ENCODE data around the gene SHOC1. TPM values are rescaled to one million over a fixed set of nuclear protein-coding genes. Genes with fewer than 3 reads are reported as not detected.

Gene SHOC1
- total and polyA plus RNA-seq, 2 of the 13 experiments (the other 11 are each of a cell fraction or from before 2014, with no cell fraction given), result not detected

DNA sequence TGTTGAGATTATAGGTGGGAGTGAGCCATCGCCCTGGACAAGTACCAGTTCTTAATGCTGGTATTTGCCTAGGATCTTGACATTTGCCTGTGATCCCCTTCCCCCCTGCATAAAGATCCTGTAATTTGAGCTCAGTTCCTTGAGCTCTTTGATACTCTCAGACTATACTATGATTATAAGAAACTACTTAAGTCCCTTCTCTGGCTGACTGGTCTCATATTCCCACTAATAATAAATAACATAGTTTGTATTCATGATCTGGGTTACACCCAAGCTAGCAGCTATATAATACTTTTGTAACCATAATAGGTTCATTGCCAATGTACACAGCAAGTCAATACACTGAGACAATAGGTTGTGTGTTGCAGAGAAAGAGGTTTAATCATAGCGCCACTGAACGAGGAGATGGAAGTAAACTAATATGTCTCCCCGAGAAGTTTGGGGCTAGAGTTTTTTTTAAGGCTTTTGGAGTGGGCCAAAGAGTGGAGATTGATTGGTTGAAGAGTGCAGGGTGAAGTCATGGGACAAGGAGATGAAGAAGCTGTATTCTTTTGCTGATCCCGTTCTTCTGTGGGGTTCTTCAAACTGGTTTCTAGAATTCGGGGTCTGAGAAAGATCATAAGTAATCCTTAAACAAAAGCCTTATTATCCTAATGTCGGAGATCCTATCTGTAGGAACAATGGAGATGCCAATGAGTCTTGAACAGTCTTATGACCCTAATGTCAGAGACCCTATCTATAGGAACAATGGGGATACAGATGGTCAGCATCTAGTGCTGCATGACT, 20.7 kb upstream of the SHOC1 start (continued):
- TF ChIP-seq, protein P1, sequence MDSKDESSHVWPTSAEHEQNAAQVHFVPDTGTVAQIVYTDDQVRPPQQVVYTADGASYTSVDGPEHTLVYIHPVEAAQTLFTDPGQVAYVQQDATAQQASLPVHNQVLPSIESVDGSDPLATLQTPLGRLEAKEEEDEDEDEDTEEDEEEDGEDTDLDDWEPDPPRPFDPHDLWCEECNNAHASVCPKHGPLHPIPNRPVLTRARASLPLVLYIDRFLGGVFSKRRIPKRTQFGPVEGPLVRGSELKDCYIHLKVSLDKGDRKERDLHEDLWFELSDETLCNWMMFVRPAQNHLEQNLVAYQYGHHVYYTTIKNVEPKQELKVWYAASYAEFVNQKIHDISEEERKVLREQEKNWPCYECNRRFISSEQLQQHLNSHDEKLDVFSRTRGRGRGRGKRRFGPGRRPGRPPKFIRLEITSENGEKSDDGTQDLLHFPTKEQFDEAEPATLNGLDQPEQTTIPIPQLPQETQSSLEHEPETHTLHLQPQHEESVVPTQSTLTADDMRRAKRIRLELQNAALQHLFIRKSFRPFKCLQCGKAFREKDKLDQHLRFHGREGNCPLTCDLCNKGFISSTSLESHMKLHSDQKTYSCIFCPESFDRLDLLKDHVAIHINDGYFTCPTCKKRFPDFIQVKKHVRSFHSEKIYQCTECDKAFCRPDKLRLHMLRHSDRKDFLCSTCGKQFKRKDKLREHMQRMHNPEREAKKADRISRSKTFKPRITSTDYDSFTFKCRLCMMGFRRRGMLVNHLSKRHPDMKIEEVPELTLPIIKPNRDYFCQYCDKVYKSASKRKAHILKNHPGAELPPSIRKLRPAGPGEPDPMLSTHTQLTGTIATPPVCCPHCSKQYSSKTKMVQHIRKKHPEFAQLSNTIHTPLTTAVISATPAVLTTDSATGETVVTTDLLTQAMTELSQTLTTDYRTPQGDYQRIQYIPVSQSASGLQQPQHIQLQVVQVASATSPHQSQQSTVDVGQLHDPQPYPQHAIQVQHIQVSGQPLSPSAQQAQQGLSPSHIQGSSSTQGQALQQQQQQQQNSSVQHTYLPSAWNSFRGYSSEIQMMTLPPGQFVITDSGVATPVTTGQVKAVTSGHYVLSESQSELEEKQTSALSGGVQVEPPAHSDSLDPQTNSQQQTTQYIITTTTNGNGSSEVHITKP (CRISPR knock-in tag; IDR thresholded peaks at IDR 0.05; ENCODE audit: low read depth), result no peak
- TF ChIP-seq NFKBIZ (CRISPR knock-in tag; IDR thresholded peaks at IDR 0.05), result no peak
- TF ChIP-seq, protein P2, sequence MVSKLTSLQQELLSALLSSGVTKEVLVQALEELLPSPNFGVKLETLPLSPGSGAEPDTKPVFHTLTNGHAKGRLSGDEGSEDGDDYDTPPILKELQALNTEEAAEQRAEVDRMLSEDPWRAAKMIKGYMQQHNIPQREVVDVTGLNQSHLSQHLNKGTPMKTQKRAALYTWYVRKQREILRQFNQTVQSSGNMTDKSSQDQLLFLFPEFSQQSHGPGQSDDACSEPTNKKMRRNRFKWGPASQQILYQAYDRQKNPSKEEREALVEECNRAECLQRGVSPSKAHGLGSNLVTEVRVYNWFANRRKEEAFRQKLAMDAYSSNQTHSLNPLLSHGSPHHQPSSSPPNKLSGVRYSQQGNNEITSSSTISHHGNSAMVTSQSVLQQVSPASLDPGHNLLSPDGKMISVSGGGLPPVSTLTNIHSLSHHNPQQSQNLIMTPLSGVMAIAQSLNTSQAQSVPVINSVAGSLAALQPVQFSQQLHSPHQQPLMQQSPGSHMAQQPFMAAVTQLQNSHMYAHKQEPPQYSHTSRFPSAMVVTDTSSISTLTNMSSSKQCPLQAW (CRISPR knock-in tag; IDR thresholded peaks at IDR 0.05), result no peak
- TF ChIP-seq TCF7L2 (IDR thresholded peaks at IDR 0.05; ENCODE audit: low read depth, low read length), result no peak
- TF ChIP-seq ZBTB38 (CRISPR knock-in tag; IDR thresholded peaks at IDR 0.05), result no peak
- no peak for TF ChIP-seq ARID2 (CRISPR knock-in tag; IDR thresholded peaks at IDR 0.05; ENCODE audit: borderline replicate concordance)
- TF ChIP-seq ZNF138 (CRISPR knock-in tag; IDR thresholded peaks at IDR 0.05; ENCODE audit: low read depth), result no peak
- TF ChIP-seq ZMAT3 (CRISPR knock-in tag; conservative IDR thresholded peaks at IDR 0.05), result no peak

Measured in HepG2 (cell line).